ENCODE results near the gene PCDHGA4. TPM values are rescaled to one million over a fixed set of nuclear protein-coding genes. Genes with fewer than 3 reads are reported as not detected.
"Not testable (repeated sequence)": the region's sequence is repeated elsewhere in the genome, so short reads cannot be mapped to it uniquely, and the experiment has no call there.

PCDHGA4 gene
- total RNA-seq, 2 donors from 2014 or later: 0.48 to 0.50 TPM

- DNase-seq (ENCODE audit: low spot score) (no peak), ATAC-seq (no peak)
- H3K4me3 Mint-ChIP-seq: no peak within 1 kb of the TSS
- H3K27ac Mint-ChIP-seq: no peak within 1 kb of the TSS
- peaks cover 27% of the 10 kb centered on the region for H3K9me3 Mint-ChIP-seq
- H3K36me3 Mint-ChIP-seq: peaks cover 29% of the 10 kb centered on the region
- peaks cover 59 to 87% of the 10 kb centered on the region in 2 donors for H3K27me3 Mint-ChIP-seq
- peaks cover 0 to 2% of the 10 kb centered on the region in 2 donors for H3K4me1 Mint-ChIP-seq (ENCODE audit: low read depth in 2 of 2)
Observed at GRCh38 chr5:141338538-141339306, 16.1 kb upstream of the PCDHGA4 start, which contains the start of gene PCDHGA2. Gene PCDHGA2, plus strand, starts transcription at chr5:141338760.

GRCh38 chr5:141340781-141341354 lies 14.0 kb upstream of the PCDHGA4 start:
- H3K27me3 Mint-ChIP-seq: peaks cover 55 to 81% of the 10 kb centered on the region in 2 donors
- H3K36me3 Mint-ChIP-seq: peaks cover 32% of the 10 kb centered on the region
- ATAC-seq: not testable (repeated sequence)

GRCh38 chr5:141342773-141343172 lies 12.0 kb upstream of the PCDHGA4 start:
- Mint-ChIP-seq H3K27ac (no peak overlapping the region), H3K4me1 (ENCODE audit: low read depth in 2 of 2) (no peaks in the 10 kb centered on the region), H3K9me3 (peaks cover 22% of the 10 kb centered on the region), H3K36me3 (peaks cover 37% of the 10 kb centered on the region), H3K4me3 (no peak overlapping the region), H3K27me3 (peaks cover 48 to 79% of the 10 kb centered on the region in 2 donors)
- no peak for DNase-seq (ENCODE audit: low spot score)
- ATAC-seq: no peak

More at GRCh38 chr5:141340781-141341354, 14.0 kb upstream of the PCDHGA4 start:
- not testable (repeated sequence) for H3K27ac Mint-ChIP-seq; H3K4me3 Mint-ChIP-seq; DNase-seq (ENCODE audit: low spot score); H3K4me1 Mint-ChIP-seq (ENCODE audit: low read depth in 2 of 2)
- peaks cover 25% of the 10 kb centered on the region for H3K9me3 Mint-ChIP-seq

GRCh38 chr5:141343242-141343952 lies 11.4 kb upstream of the PCDHGA4 start, which contains the start of gene PCDHGA3:
Gene PCDHGA3, plus strand, starts transcription at chr5:141343829. Its CDS starts 205 bp downstream, at chr5:141344034.
- H3K27ac Mint-ChIP-seq: no peak within 1 kb of the TSS
- H3K4me3 Mint-ChIP-seq: peak within 1 kb of the TSS; percentile 47
- H3K36me3 Mint-ChIP-seq: peaks cover 30% of the 10 kb centered on the region
- H3K9me3 Mint-ChIP-seq: peaks cover 17% of the 10 kb centered on the region
- ATAC-seq: no peak
- H3K4me1 Mint-ChIP-seq (ENCODE audit: low read depth in 2 of 2): no peaks in the 10 kb centered on the region
- peaks cover 42 to 79% of the 10 kb centered on the region in 2 donors for H3K27me3 Mint-ChIP-seq
- DNase-seq (ENCODE audit: low spot score): no peak

- H3K27ac Mint-ChIP-seq: no peak overlapping the region
- ATAC-seq (no peak), DNase-seq (ENCODE audit: low spot score) (no peak)
- H3K27me3 Mint-ChIP-seq: peaks cover 42 to 79% of the 10 kb centered on the region in 2 donors
- peaks cover 14% of the 10 kb centered on the region for H3K9me3 Mint-ChIP-seq
- peaks cover 27% of the 10 kb centered on the region for H3K36me3 Mint-ChIP-seq
- no peaks in the 10 kb centered on the region for H3K4me1 Mint-ChIP-seq (ENCODE audit: low read depth in 2 of 2)
- peak overlapping the region; percentile 47 for H3K4me3 Mint-ChIP-seq
Observed at GRCh38 chr5:141343953-141344463, 10.8 kb upstream of the PCDHGA4 start.

- Mint-ChIP-seq H3K27me3 (peaks cover 45 to 82% of the 10 kb centered on the region in 2 donors), H3K27ac (no peak overlapping the region), H3K4me3 (no peak overlapping the region), H3K9me3 (peaks cover 13% of the 10 kb centered on the region), H3K4me1 (ENCODE audit: low read depth in 2 of 2) (no peaks in the 10 kb centered on the region), H3K36me3 (peaks cover 26% of the 10 kb centered on the region)
- no peak for DNase-seq (ENCODE audit: low spot score)
- no peak for ATAC-seq
Observed at GRCh38 chr5:141345327-141345726, 9.5 kb upstream of the PCDHGA4 start.

- peaks cover 26% of the 10 kb centered on the region for H3K36me3 Mint-ChIP-seq
- H3K4me3 Mint-ChIP-seq; ATAC-seq; H3K4me1 Mint-ChIP-seq (ENCODE audit: low read depth in 2 of 2); H3K27ac Mint-ChIP-seq; DNase-seq (ENCODE audit: low spot score): not testable (repeated sequence)
- peaks cover 13% of the 10 kb centered on the region for H3K9me3 Mint-ChIP-seq
- H3K27me3 Mint-ChIP-seq: peaks cover 46 to 81% of the 10 kb centered on the region in 2 donors
Observed at GRCh38 chr5:141346017-141346416, 8.8 kb upstream of the PCDHGA4 start.

- Mint-ChIP-seq H3K4me1 (ENCODE audit: low read depth in 2 of 2) (no peaks in the 10 kb centered on the region), H3K36me3 (peaks cover 27% of the 10 kb centered on the region), H3K4me3 (peak within 1 kb of the TSS; percentile 25), H3K9me3 (peaks cover 12% of the 10 kb centered on the region), H3K27me3 (peaks cover 39 to 70% of the 10 kb centered on the region in 2 donors), H3K27ac (no peak within 1 kb of the TSS)
- DNase-seq (ENCODE audit: low spot score) (no peak), ATAC-seq (no peak)
Observed at GRCh38 chr5:141349917-141350619, 4.8 kb upstream of the PCDHGA4 start, which contains the start of gene PCDHGB1. Gene PCDHGB1, plus strand, starts transcription at chr5:141350099. Its CDS starts 162 bp downstream, at chr5:141350261.

GRCh38 chr5:141351591-141351990 lies 3.2 kb upstream of the PCDHGA4 start:
- no peak overlapping the region for H3K4me3 Mint-ChIP-seq
- no peaks in the 10 kb centered on the region for H3K4me1 Mint-ChIP-seq (ENCODE audit: low read depth in 2 of 2)
- peaks cover 25% of the 10 kb centered on the region for H3K36me3 Mint-ChIP-seq
- H3K27me3 Mint-ChIP-seq: peaks cover 43 to 70% of the 10 kb centered on the region in 2 donors
- DNase-seq (ENCODE audit: low spot score) (no peak), ATAC-seq (no peak)
- peaks cover 7% of the 10 kb centered on the region for H3K9me3 Mint-ChIP-seq
- no peak overlapping the region for H3K27ac Mint-ChIP-seq

- peaks cover 8% of the 10 kb centered on the region for H3K9me3 Mint-ChIP-seq
- ATAC-seq (no peak), DNase-seq (ENCODE audit: low spot score) (no peak)
- H3K27me3 Mint-ChIP-seq: peaks cover 40 to 61% of the 10 kb centered on the region in 2 donors
- H3K4me3 Mint-ChIP-seq: no peak overlapping the region
- H3K4me1 Mint-ChIP-seq (ENCODE audit: low read depth in 2 of 2): peaks cover 3 to 5% of the 10 kb centered on the region in 2 donors
- no peak overlapping the region for H3K27ac Mint-ChIP-seq
- peaks cover 26% of the 10 kb centered on the region for H3K36me3 Mint-ChIP-seq
Observed at GRCh38 chr5:141355641-141356040, 820 bp downstream of the PCDHGA4 start.

- Mint-ChIP-seq H3K27me3 (peaks cover 41 to 66% of the 10 kb centered on the region in 2 donors), H3K27ac (no peak overlapping the region), H3K9me3 (peaks cover 12% of the 10 kb centered on the region), H3K36me3 (peaks cover 31% of the 10 kb centered on the region), H3K4me3 (no peak overlapping the region), H3K4me1 (ENCODE audit: low read depth in 2 of 2) (peaks cover 3 to 5% of the 10 kb centered on the region in 2 donors)
- DNase-seq (ENCODE audit: low spot score) (no peak), ATAC-seq (no peak)
Observed at GRCh38 chr5:141356133-141356532, 1.3 kb downstream of the PCDHGA4 start.

GRCh38 chr5:141356950-141357349 lies 2.1 kb downstream of the PCDHGA4 start:
- no peak overlapping the region for H3K4me3 Mint-ChIP-seq
- DNase-seq (ENCODE audit: low spot score) (no peak), ATAC-seq (peak in 1 of 2 donors; percentile 38)
- no peak overlapping the region for H3K27ac Mint-ChIP-seq
- H3K36me3 Mint-ChIP-seq: peaks cover 33% of the 10 kb centered on the region
- H3K9me3 Mint-ChIP-seq: peaks cover 12% of the 10 kb centered on the region
- H3K27me3 Mint-ChIP-seq: peaks cover 44 to 72% of the 10 kb centered on the region in 2 donors
- H3K4me1 Mint-ChIP-seq (ENCODE audit: low read depth in 2 of 2): peaks cover 3 to 5% of the 10 kb centered on the region in 2 donors
